H9 (cell line): ENCODE results near the gene HERC4. TPM values are rescaled to one million over a fixed set of nuclear protein-coding genes. Genes with fewer than 3 reads are reported as not detected.

Experiments used
- DNase-seq: peaks from one replicate; pipeline ENCODE4 v3.0.0-alpha.2; 2017
- H2AFZ ChIP-seq: one replicate; pipeline ENCODE4 v1.6.1; 2013; ENCODE audit warnings: mild to moderate bottlenecking, low read length, control low read depth, moderate library complexity
- H2AK5ac ChIP-seq: 2 replicates; pipeline ENCODE4 v1.6.1; 2013; ENCODE audit warnings: low read length, control low read depth, mixed read lengths; ENCODE audit not compliant: insufficient read length
- H2BK120ac ChIP-seq: one replicate; pipeline ENCODE4 v1.6.1; 2013; ENCODE audit warnings: low read depth, mild to moderate bottlenecking, low read length, control low read depth, inconsistent platforms; ENCODE audit not compliant: poor library complexity, severe bottlenecking
- H2BK12ac ChIP-seq: 2 replicates; pipeline ENCODE4 v1.6.1; 2013; ENCODE audit warnings: low read length, control low read depth, mixed read lengths, low read depth; ENCODE audit not compliant: insufficient read length
- H2BK15ac ChIP-seq: 2 replicates; pipeline ENCODE4 v1.6.1; 2013; ENCODE audit warnings: low read depth, low read length, control low read depth
- H2BK20ac ChIP-seq: one replicate; pipeline ENCODE4 v1.6.1; 2013; ENCODE audit warnings: low read depth, mild to moderate bottlenecking, low read length, control low read depth, inconsistent platforms; ENCODE audit not compliant: poor library complexity, severe bottlenecking
- H2BK5ac ChIP-seq: 2 replicates; pipeline ENCODE4 v1.6.1; 2013; ENCODE audit warnings: low read length, control low read depth, mixed read lengths; ENCODE audit not compliant: insufficient read length
- H3K14ac ChIP-seq: 2 replicates; pipeline ENCODE4 v1.6.1; 2013; ENCODE audit warnings: low read length, control low read depth; ENCODE audit not compliant: insufficient read depth
- H3K18ac ChIP-seq: 2 replicates; pipeline ENCODE4 v1.6.1; 2013; ENCODE audit warnings: low read depth, mild to moderate bottlenecking, mixed read lengths, low read length, control low read depth; ENCODE audit not compliant: insufficient read length
- H3K23ac ChIP-seq: 2 replicates; pipeline ENCODE4 v1.6.1; 2013; ENCODE audit warnings: low read length, control low read depth, mixed read lengths, low read depth; ENCODE audit not compliant: insufficient read length
- H3K23me2 ChIP-seq: 2 replicates; pipeline ENCODE4 v1.6.1; 2013; ENCODE audit warnings: low read depth, mild to moderate bottlenecking, mixed read lengths, low read length, control low read depth; ENCODE audit not compliant: insufficient read length, poor library complexity, severe bottlenecking
- H3K27ac ChIP-seq: 2 replicates; pipeline ENCODE4 v1.5.1; 2013; ENCODE audit warnings: low read length, control low read depth, mixed read lengths, low read depth; ENCODE audit not compliant: insufficient read length
- H3K27me3 ChIP-seq: 2 replicates; pipeline ENCODE4 v1.6.1; 2013; ENCODE audit warnings: low read length, control low read depth, inconsistent platforms; ENCODE audit not compliant: insufficient read depth
- H3K4ac ChIP-seq: 2 replicates; pipeline ENCODE4 v1.6.1; 2013; ENCODE audit warnings: low read depth, mild to moderate bottlenecking, control low read depth, inconsistent platforms, low read length, moderate library complexity
- H3K4me1 ChIP-seq: 2 replicates; pipeline ENCODE4 v1.6.1; 2013; ENCODE audit warnings: low read length, control low read depth, inconsistent platforms; ENCODE audit not compliant: insufficient read depth
- H3K4me2 ChIP-seq: 2 replicates; pipeline ENCODE4 v1.6.1; 2013; ENCODE audit warnings: low read length, control low read depth, mixed read lengths; ENCODE audit not compliant: insufficient read length, insufficient read depth
- H3K56ac ChIP-seq: 2 replicates; pipeline ENCODE4 v1.6.1; 2013; ENCODE audit warnings: low read depth, mild to moderate bottlenecking, mixed read lengths, low read length, control low read depth; ENCODE audit not compliant: insufficient read length
- H3K79me1 ChIP-seq: 2 replicates; pipeline ENCODE4 v1.6.1; 2013; ENCODE audit warnings: low read depth, mild to moderate bottlenecking, moderate library complexity, low read length, control low read depth, inconsistent platforms; ENCODE audit not compliant: insufficient read depth, poor library complexity, severe bottlenecking
- H3K79me2 ChIP-seq: 2 replicates; pipeline ENCODE4 v1.6.1; 2013; ENCODE audit warnings: low read length, control low read depth, inconsistent platforms; ENCODE audit not compliant: insufficient read depth
- H3K9ac ChIP-seq: 2 replicates; pipeline ENCODE4 v1.6.1; 2013; ENCODE audit warnings: low read length, control low read depth, mixed read lengths; ENCODE audit not compliant: insufficient read length; ENCODE audit errors: extremely low read depth
- H3K9me3 ChIP-seq: one replicate; pipeline ENCODE4 v1.6.1; 2013; ENCODE audit warnings: low read depth, low read length, inconsistent platforms; ENCODE audit not compliant: control insufficient read depth
- H3T11ph ChIP-seq: one replicate; pipeline ENCODE4 v1.6.1; 2013; ENCODE audit warnings: mild to moderate bottlenecking, low read length, control low read depth, inconsistent platforms
- H4K20me1 ChIP-seq: one replicate; pipeline ENCODE4 v1.6.1; 2013; ENCODE audit not compliant: control insufficient read depth, insufficient read length, insufficient read depth
- H4K5ac ChIP-seq: 2 replicates; pipeline ENCODE4 v1.6.1; 2013; ENCODE audit warnings: low read depth, mild to moderate bottlenecking, mixed read lengths, low read length, control low read depth; ENCODE audit not compliant: insufficient read length
- H4K8ac ChIP-seq: replicated peaks from 2 replicates; pipeline ENCODE4 v1.6.1; 2013; ENCODE audit warnings: low read length, control low read depth, mixed read lengths, low read depth; ENCODE audit not compliant: insufficient read length
- H4K91ac ChIP-seq: 2 replicates; pipeline ENCODE4 v1.6.1; 2013; ENCODE audit warnings: low read depth, mild to moderate bottlenecking, moderate library complexity, mixed read lengths, low read length, control low read depth; ENCODE audit not compliant: insufficient read length
- H3K27ac Mint-ChIP-seq, 3 experiments: 2 replicates in 2 of 3; 3 replicates in 1 of 3; pipeline ENCODE4 v1.8.0; 2020 to 2021; ENCODE audit warnings: mixed read lengths in 3 of 3, mild to moderate bottlenecking in 1 of 3, moderate library complexity in 1 of 3
- H3K27me3 Mint-ChIP-seq: 2 replicates; pipeline ENCODE4 v1.8.0; 2021; ENCODE audit warnings: low read depth, mild to moderate bottlenecking, moderate library complexity, mixed read lengths
- H3K36me3 Mint-ChIP-seq, 3 experiments: 2 replicates in 2 of 3; 3 replicates in 1 of 3; pipeline ENCODE4 v1.8.0; 2020 to 2021; ENCODE audit warnings: low read depth in 3 of 3, mixed read lengths in 3 of 3; ENCODE audit not compliant: insufficient read depth in 1 of 3
- H3K4me1 Mint-ChIP-seq, 2 experiments: 2 replicates each; pipeline ENCODE4 v1.8.0; 2020; ENCODE audit warnings: mixed read lengths in 2 of 2
- H3K4me3 Mint-ChIP-seq, 2 experiments: 2 replicates in 1 of 2; 3 replicates in 1 of 2; pipeline ENCODE4 v1.8.0; 2020 to 2021; ENCODE audit warnings: mild to moderate bottlenecking in 2 of 2, mixed read lengths in 2 of 2, moderate library complexity in 1 of 2
- H3K9me3 Mint-ChIP-seq, 2 experiments: 2 replicates in 1 of 2; 3 replicates in 1 of 2; pipeline ENCODE4 v1.8.0; 2020; ENCODE audit warnings: mild to moderate bottlenecking in 2 of 2, mixed read lengths in 2 of 2, moderate library complexity in 1 of 2
- WGBS: extraction: QIAGEN DNeasy Blood & Tissue Kit; methylation state at CpG from one replicate; pipeline ENCODE4 v1.1.7; 2013; ENCODE audit warnings: missing lambda C conversion rate, low lambda C conversion rate, mixed read lengths; ENCODE audit not compliant: insufficient read length; ENCODE audit errors: extremely low coverage; 5-methylcytosine and 5-hydroxymethylcytosine counted together
- total RNA-seq: library from RNA; stranded (reverse); gene quantifications from 2 replicates; pipeline ENCODE4 v1.2.1, GENCODE V29; 2021
- TF ChIP-seq, protein P1 (sequence below): fragments of 200-600 bp; sonication (generic); conservative IDR thresholded peaks from 3 replicates; pipeline ENCODE4 v1.8.0; 2021; ENCODE audit warnings: antibody characterized with exemption, mild to moderate bottlenecking

The HERC4 gene
- total RNA-seq, 1 experiment from 2014 or later: 24.5 TPM

DNA sequence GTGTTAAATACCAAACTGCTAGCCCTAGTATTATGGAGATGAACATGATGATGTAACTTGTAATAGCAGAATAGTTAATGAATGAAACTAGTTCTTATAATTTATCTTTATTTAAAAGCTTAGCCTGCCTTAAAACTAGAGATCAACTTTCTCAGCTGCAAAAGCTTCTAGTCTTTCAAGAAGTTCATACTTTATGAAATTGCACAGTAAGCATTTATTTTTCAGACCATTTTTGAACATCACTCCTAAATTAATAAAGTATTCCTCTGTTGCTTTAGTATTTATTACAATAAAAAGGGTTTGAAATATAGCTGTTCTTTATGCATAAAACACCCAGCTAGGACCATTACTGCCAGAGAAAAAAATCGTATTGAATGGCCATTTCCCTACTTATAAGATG is 157.4 kb downstream of the HERC4 start:
- Histone ChIP-seq H3K4me2 (no peak overlapping the region), H3K4me1 (no peaks in the 10 kb centered on the region), H2BK12ac (no peak overlapping the region), H3K9ac (no peak overlapping the region), H3K56ac (no peak overlapping the region), H2BK20ac (no peak overlapping the region), H3K18ac (no peak overlapping the region), H3K23me2 (no peaks in the 10 kb centered on the region), H2AFZ (no peak overlapping the region), H3K79me1 (no peaks in the 10 kb centered on the region), H3K79me2 (no peaks in the 10 kb centered on the region), H2BK15ac (no peak overlapping the region), H3K9me3 (no peaks in the 10 kb centered on the region), H2BK5ac (no peak overlapping the region), H4K5ac (no peak overlapping the region), H4K20me1 (no peaks in the 10 kb centered on the region), H3K27me3 (no peaks in the 10 kb centered on the region), H3K27ac (no peak overlapping the region), H3K23ac (no peak overlapping the region), H2BK120ac (no peak overlapping the region), H4K91ac (no peak overlapping the region), H3K14ac (no peak overlapping the region), H3K4ac (no peak overlapping the region), H4K8ac (no peak overlapping the region), H3T11ph (no peak overlapping the region), H2AK5ac (no peak overlapping the region)
- DNase-seq: no peak
- no peak overlapping the region for H3K4me3 Mint-ChIP-seq
- TF ChIP-seq, protein P1, sequence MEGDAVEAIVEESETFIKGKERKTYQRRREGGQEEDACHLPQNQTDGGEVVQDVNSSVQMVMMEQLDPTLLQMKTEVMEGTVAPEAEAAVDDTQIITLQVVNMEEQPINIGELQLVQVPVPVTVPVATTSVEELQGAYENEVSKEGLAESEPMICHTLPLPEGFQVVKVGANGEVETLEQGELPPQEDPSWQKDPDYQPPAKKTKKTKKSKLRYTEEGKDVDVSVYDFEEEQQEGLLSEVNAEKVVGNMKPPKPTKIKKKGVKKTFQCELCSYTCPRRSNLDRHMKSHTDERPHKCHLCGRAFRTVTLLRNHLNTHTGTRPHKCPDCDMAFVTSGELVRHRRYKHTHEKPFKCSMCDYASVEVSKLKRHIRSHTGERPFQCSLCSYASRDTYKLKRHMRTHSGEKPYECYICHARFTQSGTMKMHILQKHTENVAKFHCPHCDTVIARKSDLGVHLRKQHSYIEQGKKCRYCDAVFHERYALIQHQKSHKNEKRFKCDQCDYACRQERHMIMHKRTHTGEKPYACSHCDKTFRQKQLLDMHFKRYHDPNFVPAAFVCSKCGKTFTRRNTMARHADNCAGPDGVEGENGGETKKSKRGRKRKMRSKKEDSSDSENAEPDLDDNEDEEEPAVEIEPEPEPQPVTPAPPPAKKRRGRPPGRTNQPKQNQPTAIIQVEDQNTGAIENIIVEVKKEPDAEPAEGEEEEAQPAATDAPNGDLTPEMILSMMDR: no peak
- WGBS: no CpG with 5 or more reads among the region's 1 CpG
- peak overlapping the region in 1 of 3 experiments; percentile 85; a peak in 1 of 7 replicates for H3K27ac Mint-ChIP-seq
- peaks cover 10 to 13% of the 10 kb centered on the region in 2 experiments for H3K4me1 Mint-ChIP-seq
- H3K27me3 Mint-ChIP-seq: no peaks in the 10 kb centered on the region
- no peaks in the 10 kb centered on the region for H3K9me3 Mint-ChIP-seq
- peaks cover 13 to 45% (median 33%) of the 10 kb centered on the region in 3 experiments; a peak in 6 of 7 replicates for H3K36me3 Mint-ChIP-seq
